Osteoblast (primary cell): ENCODE results near the gene SLC15A1. TPM values are rescaled to one million over a fixed set of nuclear protein-coding genes. Genes with fewer than 3 reads are reported as not detected.

ENCODE experiments used
- DNase-seq: peaks from one replicate; pipeline ENCODE4 v3.0.0; 2011; ENCODE audit warnings: low spot score, mixed read lengths; ENCODE audit not compliant: insufficient read length; ENCODE audit errors: missing footprints
- H2AFZ ChIP-seq: 2 replicates; pipeline ENCODE4 v1.6.0; 2011; ENCODE audit warnings: mild to moderate bottlenecking, low read length
- H3K27ac ChIP-seq: 2 replicates; pipeline ENCODE4 v1.5.1; 2011; ENCODE audit warnings: mild to moderate bottlenecking, low read depth, low read length, moderate library complexity
- H3K27me3 ChIP-seq: 2 replicates; pipeline ENCODE4 v1.6.0; 2012; ENCODE audit warnings: mild to moderate bottlenecking, control low read depth, inconsistent platforms, low read length, moderate library complexity; ENCODE audit not compliant: insufficient read depth
- H3K36me3 ChIP-seq: 2 replicates; pipeline ENCODE4 v1.5.1; 2011; ENCODE audit warnings: mild to moderate bottlenecking, low read length, control low read depth, moderate library complexity; ENCODE audit not compliant: insufficient read depth
- H3K4me1 ChIP-seq: 2 replicates; pipeline ENCODE4 v1.5.1; 2011; ENCODE audit warnings: mild to moderate bottlenecking, low read length, control low read depth, moderate library complexity; ENCODE audit not compliant: insufficient read depth
- H3K4me2 ChIP-seq: 2 replicates; pipeline ENCODE4 v1.6.0; 2011; ENCODE audit warnings: mild to moderate bottlenecking, low read length; ENCODE audit not compliant: insufficient read depth
- H3K4me3 ChIP-seq: fragments of 200-600 bp; sonication (generic); 3 replicates; pipeline ENCODE4 v1.5.1; 2012; ENCODE audit warnings: mild to moderate bottlenecking, low read length, inconsistent platforms; ENCODE audit not compliant: insufficient read depth
- H3K79me2 ChIP-seq: 2 replicates; pipeline ENCODE4 v1.6.0; 2012; ENCODE audit warnings: mild to moderate bottlenecking, low read length, control low read depth, inconsistent platforms; ENCODE audit not compliant: insufficient read depth
- H3K9me3 ChIP-seq: 2 replicates; pipeline ENCODE4 v1.5.1; 2011; ENCODE audit warnings: low read depth, low read length, control low read depth
- H4K20me1 ChIP-seq: 2 replicates; pipeline ENCODE4 v1.6.0; 2012; ENCODE audit warnings: mild to moderate bottlenecking, low read length, control low read depth; ENCODE audit not compliant: insufficient read depth
- CTCF ChIP-seq: IDR thresholded peaks from 2 replicates; pipeline ENCODE4 v1.5.1; 2011; ENCODE audit warnings: mild to moderate bottlenecking, low read depth, low read length, moderate library complexity; ENCODE audit errors: extremely low read depth
- total RNA-seq: library from RNA; depleted of rRNA; stranded (reverse); fragments of >200 nt; gene quantifications from 2 replicates; pipeline ENCODE4 v1.2.3, GENCODE V29; 2012

The SLC15A1 gene
- total RNA-seq, 1 donor = not detected

GRCh38 chr13:98791611-98792010 lies 39.1 kb upstream of the SLC15A1 start:
- H3K27ac ChIP-seq = no peak overlapping the region
- no peak overlapping the region for H3K4me2 ChIP-seq
- TF ChIP-seq CTCF = no peak

GRCh38 chr13:98787996-98788395 lies 35.5 kb upstream of the SLC15A1 start:
- Histone ChIP-seq H4K20me1 (no peaks in the 10 kb centered on the region), H3K27ac (no peak overlapping the region), H3K4me1 (no peaks in the 10 kb centered on the region), H3K9me3 (no peaks in the 10 kb centered on the region), H3K4me2 (no peak overlapping the region), H3K36me3 (no peaks in the 10 kb centered on the region), H3K79me2 (no peaks in the 10 kb centered on the region), H3K4me3 (no peak overlapping the region), H3K27me3 (peaks cover 30% of the 10 kb centered on the region), H2AFZ (no peak overlapping the region)
- DNase-seq = peak; percentile 53
- TF ChIP-seq CTCF = no peak

More at GRCh38 chr13:98791611-98792010, 39.1 kb upstream of the SLC15A1 start:
- Histone ChIP-seq H3K4me3 (no peak overlapping the region), H3K79me2 (no peaks in the 10 kb centered on the region), H3K9me3 (no peaks in the 10 kb centered on the region), H3K27me3 (peaks cover 11% of the 10 kb centered on the region), H3K4me1 (no peaks in the 10 kb centered on the region), H4K20me1 (no peaks in the 10 kb centered on the region), H3K36me3 (no peaks in the 10 kb centered on the region), H2AFZ (no peak overlapping the region)
- DNase-seq = no peak

- H3K27ac ChIP-seq = no peak overlapping the region
Observed at GRCh38 chr13:98787173-98787572, 34.7 kb upstream of the SLC15A1 start.

GRCh38 chr13:98786023-98786422 lies 33.6 kb upstream of the SLC15A1 start:
- TF ChIP-seq CTCF = no peak

More at GRCh38 chr13:98787173-98787572, 34.7 kb upstream of the SLC15A1 start:
- Histone ChIP-seq H3K4me3 (no peak overlapping the region), H3K27me3 (peaks cover 30% of the 10 kb centered on the region), H3K9me3 (no peaks in the 10 kb centered on the region), H3K4me2 (no peak overlapping the region), H3K36me3 (no peaks in the 10 kb centered on the region), H3K4me1 (no peaks in the 10 kb centered on the region), H4K20me1 (no peaks in the 10 kb centered on the region), H2AFZ (no peak overlapping the region), H3K79me2 (no peaks in the 10 kb centered on the region)
- no peak for DNase-seq
- no peak for TF ChIP-seq CTCF

More at GRCh38 chr13:98786023-98786422, 33.6 kb upstream of the SLC15A1 start:
- H3K27me3 ChIP-seq = peaks cover 30% of the 10 kb centered on the region
- DNase-seq = peak; percentile 47
- no peaks in the 10 kb centered on the region for H3K79me2 ChIP-seq
- no peaks in the 10 kb centered on the region for H3K36me3 ChIP-seq
- no peak overlapping the region for H3K4me3 ChIP-seq
- H3K27ac ChIP-seq = no peak overlapping the region
- H3K4me2 ChIP-seq = no peak overlapping the region
- no peaks in the 10 kb centered on the region for H3K4me1 ChIP-seq
- no peak overlapping the region for H2AFZ ChIP-seq
- H4K20me1 ChIP-seq = no peaks in the 10 kb centered on the region
- H3K9me3 ChIP-seq = no peaks in the 10 kb centered on the region
